Body of pancreas (tissue), 4 donors: ENCODE results near the gene LMO1.

Source experiments
- POLR2A ChIP-seq, 3 donors: fragments of 450-650 bp; IDR thresholded peaks; one replicate each; pipeline ENCODE4 v1.6.1; 2016; ENCODE audit warnings: antibody characterized with exemption in 3 of 3, mild to moderate bottlenecking in 2 of 3
- TF ChIP-seq, protein P1 (sequence below), 7 experiments: fragments of 450-650 bp in 4 of 7; fragments of 200-600 bp in 3 of 7; sonication (generic) in 3 of 7; IDR thresholded peaks; one replicate each; pipeline ENCODE4 v1.5.1; 2016 to 2019; ENCODE audit warnings: antibody characterized with exemption in 7 of 7

DNA sequence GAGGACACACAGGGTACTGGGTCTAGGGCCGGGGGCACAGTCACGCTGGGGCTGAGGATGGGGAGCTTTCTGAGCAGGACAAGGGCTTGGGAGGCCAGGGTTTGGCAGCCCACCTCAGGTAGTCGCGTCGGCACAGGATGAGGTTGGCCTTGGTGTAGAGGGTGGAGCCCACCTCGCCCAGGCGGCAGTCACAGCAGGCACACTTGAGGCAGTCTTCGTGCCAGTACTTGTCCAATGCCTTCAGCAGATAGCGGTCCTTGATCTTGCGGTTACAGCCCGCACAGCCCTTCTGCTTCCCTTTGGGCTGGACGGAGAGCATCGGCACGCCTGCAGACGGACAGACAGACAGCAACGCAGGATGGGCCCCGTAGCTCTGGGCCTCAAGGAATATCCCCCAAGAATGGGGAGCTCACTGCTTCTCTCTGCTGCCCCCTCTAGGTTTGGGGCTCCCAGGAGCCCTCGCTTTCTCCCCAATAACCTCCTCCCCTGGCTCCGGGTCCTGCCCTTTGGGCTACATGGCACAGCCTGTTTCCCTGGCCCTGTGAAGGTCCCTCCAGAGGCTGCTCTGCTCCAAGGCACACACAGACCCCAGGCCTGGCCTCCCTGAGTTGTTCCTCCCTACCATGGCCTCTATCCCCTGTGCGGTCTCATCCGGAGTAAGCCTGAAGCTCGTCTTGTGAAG is 33.4 kb downstream of the LMO1 start:
- TF ChIP-seq, protein P1, sequence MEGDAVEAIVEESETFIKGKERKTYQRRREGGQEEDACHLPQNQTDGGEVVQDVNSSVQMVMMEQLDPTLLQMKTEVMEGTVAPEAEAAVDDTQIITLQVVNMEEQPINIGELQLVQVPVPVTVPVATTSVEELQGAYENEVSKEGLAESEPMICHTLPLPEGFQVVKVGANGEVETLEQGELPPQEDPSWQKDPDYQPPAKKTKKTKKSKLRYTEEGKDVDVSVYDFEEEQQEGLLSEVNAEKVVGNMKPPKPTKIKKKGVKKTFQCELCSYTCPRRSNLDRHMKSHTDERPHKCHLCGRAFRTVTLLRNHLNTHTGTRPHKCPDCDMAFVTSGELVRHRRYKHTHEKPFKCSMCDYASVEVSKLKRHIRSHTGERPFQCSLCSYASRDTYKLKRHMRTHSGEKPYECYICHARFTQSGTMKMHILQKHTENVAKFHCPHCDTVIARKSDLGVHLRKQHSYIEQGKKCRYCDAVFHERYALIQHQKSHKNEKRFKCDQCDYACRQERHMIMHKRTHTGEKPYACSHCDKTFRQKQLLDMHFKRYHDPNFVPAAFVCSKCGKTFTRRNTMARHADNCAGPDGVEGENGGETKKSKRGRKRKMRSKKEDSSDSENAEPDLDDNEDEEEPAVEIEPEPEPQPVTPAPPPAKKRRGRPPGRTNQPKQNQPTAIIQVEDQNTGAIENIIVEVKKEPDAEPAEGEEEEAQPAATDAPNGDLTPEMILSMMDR (IDR thresholded peaks at IDR 0.05) = no peak
- TF ChIP-seq POLR2A (IDR thresholded peaks at IDR 0.05) = no peak
